ENCODE measurements around the gene TIGAR.

DNA sequence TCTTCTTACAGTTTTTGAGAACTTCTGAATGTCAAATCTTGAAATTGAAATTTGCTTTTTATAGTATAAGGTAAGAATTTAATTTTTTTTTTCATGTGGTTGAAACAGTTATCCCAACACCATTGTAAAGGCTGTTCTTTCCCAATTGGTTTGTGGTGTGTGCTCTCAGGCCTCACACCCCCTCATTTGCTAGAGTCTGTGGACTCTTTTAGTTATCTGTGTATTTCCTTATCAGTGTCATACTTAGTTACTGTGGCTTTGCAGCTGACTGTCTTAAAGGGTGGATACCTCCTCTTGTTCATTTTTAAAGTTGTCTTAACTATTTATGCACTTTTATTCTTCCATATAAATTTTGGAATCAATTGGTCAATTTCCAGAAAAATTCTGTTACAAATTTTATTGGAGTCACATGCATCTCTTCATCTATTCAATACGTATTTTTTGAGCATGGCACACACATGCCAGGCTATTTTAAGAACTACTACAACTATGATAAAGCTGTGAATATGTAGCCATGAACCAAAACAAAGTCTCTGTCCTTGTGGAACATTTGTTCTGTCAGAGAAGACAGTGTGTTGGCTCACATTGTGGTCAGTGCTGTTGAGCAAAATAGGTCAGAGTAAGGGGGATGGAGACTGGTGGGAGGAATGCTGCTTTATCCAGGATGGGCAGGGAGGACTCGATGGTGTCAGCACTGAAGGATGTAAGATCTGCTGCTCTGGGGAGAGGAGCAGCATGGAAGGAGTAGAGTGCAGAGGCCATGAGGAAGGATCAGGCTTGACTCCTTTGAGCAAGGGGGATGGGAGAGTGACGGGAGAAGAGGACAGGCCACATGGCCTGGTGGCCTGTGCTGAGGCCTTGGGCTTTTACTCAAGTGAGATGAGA is 34.4 kb downstream of the TIGAR start:
- TF ChIP-seq, protein P1, sequence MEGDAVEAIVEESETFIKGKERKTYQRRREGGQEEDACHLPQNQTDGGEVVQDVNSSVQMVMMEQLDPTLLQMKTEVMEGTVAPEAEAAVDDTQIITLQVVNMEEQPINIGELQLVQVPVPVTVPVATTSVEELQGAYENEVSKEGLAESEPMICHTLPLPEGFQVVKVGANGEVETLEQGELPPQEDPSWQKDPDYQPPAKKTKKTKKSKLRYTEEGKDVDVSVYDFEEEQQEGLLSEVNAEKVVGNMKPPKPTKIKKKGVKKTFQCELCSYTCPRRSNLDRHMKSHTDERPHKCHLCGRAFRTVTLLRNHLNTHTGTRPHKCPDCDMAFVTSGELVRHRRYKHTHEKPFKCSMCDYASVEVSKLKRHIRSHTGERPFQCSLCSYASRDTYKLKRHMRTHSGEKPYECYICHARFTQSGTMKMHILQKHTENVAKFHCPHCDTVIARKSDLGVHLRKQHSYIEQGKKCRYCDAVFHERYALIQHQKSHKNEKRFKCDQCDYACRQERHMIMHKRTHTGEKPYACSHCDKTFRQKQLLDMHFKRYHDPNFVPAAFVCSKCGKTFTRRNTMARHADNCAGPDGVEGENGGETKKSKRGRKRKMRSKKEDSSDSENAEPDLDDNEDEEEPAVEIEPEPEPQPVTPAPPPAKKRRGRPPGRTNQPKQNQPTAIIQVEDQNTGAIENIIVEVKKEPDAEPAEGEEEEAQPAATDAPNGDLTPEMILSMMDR (conservative IDR thresholded peaks at IDR 0.05; ENCODE audit: low read length) = no peak
- no peak for TF ChIP-seq EZH2phosphoT487 (IDR thresholded peaks at IDR 0.05; ENCODE audit: borderline replicate concordance)
